Measurements from ENCODE around the gene HOMER1.
A peak's percentile ranks its signal among the peaks of the same experiment; 100 is the strongest.
"Not testable (repeated sequence)": the region's sequence is repeated elsewhere in the genome, so short reads cannot be mapped to it uniquely, and the experiment has no call there.

The HOMER1 gene

DNA sequence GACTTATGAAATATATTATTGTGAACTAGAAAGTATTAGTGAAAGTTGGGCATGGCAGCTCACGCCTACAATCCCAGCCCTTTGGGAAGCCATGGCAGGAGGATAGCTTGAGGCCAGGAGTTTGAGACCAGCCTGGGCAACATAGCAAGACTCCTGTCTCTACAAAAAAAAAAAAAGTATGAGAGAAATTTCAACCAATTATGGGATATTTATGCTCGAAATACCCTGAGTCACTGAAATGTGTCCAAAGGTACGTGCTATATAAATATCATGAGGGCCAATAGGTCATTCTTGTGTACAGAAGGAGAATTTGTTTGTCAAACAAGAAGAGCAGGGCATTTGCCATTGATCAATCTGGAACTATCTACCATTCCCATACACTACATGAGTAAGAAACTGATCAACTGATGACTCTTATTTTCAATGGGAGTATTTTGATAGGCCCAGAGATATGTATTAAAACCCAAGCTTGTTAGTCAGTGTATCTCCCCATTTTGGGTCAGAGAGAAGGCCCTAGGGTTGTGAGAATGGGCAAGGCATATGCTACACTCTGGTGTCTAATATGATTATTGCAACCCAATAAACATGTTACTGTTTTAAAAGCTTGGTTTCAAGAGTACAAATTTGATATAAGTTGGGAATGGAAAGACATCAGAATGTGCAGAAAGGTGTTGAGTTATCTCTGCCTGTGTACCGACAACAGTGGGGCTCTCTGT, 21.7 kb upstream of the HOMER1 start:
- Mint-ChIP-seq H3K27me3 (peaks cover 3% of the 10 kb centered on the region), H3K4me3 (no peak overlapping the region), H3K4me1 (ENCODE audit: low read depth) (no peaks in the 10 kb centered on the region), H3K27ac (no peak overlapping the region), H3K36me3 (ENCODE audit: low read depth) (no peaks in the 10 kb centered on the region), H3K9me3 (no peaks in the 10 kb centered on the region)
- DNase-seq: no peak

DNA sequence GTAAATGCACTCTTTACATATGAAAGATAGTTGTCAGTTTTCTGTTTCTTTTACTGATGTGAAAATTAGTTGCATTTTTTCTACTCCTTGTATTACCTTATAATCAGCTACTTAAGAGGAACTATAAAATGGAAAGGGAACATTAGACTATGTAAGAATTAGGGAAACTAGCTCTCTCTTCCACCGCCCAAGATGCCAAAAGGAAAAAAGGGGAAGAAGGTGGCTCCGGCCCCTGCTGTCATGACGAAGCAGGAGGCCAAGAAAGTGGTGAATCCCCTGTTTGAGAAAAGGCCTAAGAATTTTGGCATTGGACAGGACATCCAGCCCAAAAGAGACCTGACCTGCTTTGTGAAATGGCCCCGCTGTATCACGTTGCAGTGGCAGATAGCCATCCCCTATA, 15.2 kb upstream of the HOMER1 start:
- Mint-ChIP-seq H3K4me1 (ENCODE audit: low read depth) (peaks cover 4% of the 10 kb centered on the region), H3K36me3 (ENCODE audit: low read depth) (peaks cover 2% of the 10 kb centered on the region), H3K27me3 (peaks cover 10% of the 10 kb centered on the region), H3K9me3 (peaks cover 12% of the 10 kb centered on the region), H3K27ac (no peak overlapping the region), H3K4me3 (no peak overlapping the region)
- DNase-seq: no peak

GRCh38 chr5:79527431-79527830, 13.5 kb upstream of the HOMER1 start:
- Mint-ChIP-seq H3K27me3 (peaks cover 10% of the 10 kb centered on the region), H3K4me1 (ENCODE audit: low read depth) (peaks cover 4% of the 10 kb centered on the region), H3K9me3 (peaks cover 12% of the 10 kb centered on the region), H3K36me3 (ENCODE audit: low read depth) (peaks cover 2% of the 10 kb centered on the region), H3K4me3 (no peak overlapping the region), H3K27ac (no peak overlapping the region)
- DNase-seq: no peak

DNA sequence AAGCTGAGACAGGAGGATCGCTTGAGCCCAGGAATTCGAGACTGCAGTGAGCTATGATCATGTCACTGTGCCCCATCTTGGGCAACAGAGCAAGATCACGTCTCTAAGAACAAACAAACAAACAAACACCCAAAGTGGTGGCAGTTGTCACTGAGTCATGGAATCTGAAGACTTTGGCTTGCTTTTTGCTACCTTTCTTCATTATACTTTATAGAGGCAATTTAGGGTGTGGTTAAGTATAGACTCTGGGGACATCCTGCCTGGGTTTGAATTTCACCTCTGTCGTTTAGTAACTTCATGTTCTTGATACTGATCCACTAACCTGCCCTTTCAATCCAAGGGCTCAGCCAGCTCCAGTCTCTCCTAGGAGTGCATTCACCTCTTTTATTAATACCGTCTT, 13.0 kb upstream of the HOMER1 start:
- Mint-ChIP-seq H3K27me3 (peaks cover 10% of the 10 kb centered on the region), H3K4me1 (ENCODE audit: low read depth) (peaks cover 4% of the 10 kb centered on the region), H3K36me3 (ENCODE audit: low read depth) (peaks cover 2% of the 10 kb centered on the region), H3K9me3 (peaks cover 12% of the 10 kb centered on the region), H3K27ac (no peak overlapping the region), H3K4me3 (no peak overlapping the region)
- no peak for DNase-seq

DNA sequence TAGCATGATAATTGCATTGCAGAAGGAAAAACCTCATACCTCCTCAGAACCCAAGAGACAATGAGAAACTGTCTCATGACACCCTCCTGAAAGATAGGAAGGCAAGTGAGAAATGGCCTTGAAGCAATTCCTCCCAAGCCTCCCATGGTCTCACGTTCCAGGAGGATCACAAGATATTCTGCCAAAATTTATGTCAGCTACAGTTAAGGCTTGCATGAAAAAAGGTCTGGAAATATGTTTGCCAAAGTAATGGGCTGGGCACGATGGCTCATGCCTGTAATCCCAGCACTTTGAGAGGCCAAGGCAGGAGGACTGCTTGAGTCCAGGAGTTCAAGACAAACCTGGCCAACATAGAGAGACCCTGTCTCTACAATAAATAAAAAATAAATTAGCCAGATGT, 12.6 kb upstream of the HOMER1 start:
- DNase-seq: no peak
- no peak overlapping the region for H3K27ac Mint-ChIP-seq
- peaks cover 12% of the 10 kb centered on the region for H3K9me3 Mint-ChIP-seq
- H3K27me3 Mint-ChIP-seq: peaks cover 10% of the 10 kb centered on the region
- H3K4me3 Mint-ChIP-seq: no peak overlapping the region
- H3K4me1 Mint-ChIP-seq (ENCODE audit: low read depth): peaks cover 4% of the 10 kb centered on the region
- H3K36me3 Mint-ChIP-seq (ENCODE audit: low read depth): peaks cover 2% of the 10 kb centered on the region

DNA sequence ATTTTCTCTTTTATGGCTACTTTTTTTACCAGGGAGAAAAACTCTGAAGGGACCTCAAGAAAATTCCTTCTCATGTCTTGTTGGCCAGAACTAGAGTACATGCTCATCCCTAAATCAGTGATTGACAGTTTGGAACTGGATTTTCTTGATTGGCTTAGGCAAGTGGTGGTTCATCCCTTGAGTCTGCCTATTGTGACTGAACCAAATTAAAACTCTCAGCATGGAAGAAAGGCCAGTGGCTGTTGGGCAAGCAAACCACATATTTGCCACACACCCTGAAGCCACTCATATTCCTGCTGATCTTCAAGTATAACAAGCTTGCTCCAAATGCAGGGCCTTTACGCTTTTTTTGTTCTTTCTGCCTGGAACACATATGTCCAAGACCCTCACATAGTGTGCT, 7.2 kb upstream of the HOMER1 start:
- H3K27me3 Mint-ChIP-seq: peaks cover under 1% of the 10 kb centered on the region
- H3K4me1 Mint-ChIP-seq (ENCODE audit: low read depth): peaks cover 11% of the 10 kb centered on the region
- no peak overlapping the region for H3K27ac Mint-ChIP-seq
- no peak for DNase-seq
- H3K4me3 Mint-ChIP-seq: no peak overlapping the region
- H3K9me3 Mint-ChIP-seq: peaks cover 10% of the 10 kb centered on the region
- no peaks in the 10 kb centered on the region for H3K36me3 Mint-ChIP-seq (ENCODE audit: low read depth)

DNA sequence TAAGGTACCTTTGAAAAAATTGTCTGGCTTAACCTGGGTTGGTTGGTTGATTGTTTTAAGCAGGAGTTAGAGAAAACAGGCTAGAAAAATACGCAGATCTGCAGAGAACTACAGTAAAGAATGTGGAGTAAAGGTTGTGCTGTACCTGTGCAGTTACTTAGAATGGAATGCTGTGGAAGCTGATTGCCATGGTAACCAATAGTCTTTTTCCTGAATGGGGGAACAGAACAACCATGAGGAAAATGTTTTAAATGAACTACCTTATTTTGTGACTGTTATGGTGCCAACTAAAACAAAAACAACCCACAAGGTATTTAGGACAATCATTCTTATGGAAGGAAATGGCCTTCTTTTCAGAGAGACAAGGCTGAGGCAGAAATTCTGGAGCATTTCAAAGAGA, 4.8 kb upstream of the HOMER1 start:
- H3K4me1 Mint-ChIP-seq (ENCODE audit: low read depth): peaks cover 16% of the 10 kb centered on the region
- H3K9me3 Mint-ChIP-seq: no peaks in the 10 kb centered on the region
- H3K27ac Mint-ChIP-seq: no peak overlapping the region
- no peak overlapping the region for H3K4me3 Mint-ChIP-seq
- no peaks in the 10 kb centered on the region for H3K27me3 Mint-ChIP-seq
- DNase-seq: no peak
- peaks cover 3% of the 10 kb centered on the region for H3K36me3 Mint-ChIP-seq (ENCODE audit: low read depth)

DNA sequence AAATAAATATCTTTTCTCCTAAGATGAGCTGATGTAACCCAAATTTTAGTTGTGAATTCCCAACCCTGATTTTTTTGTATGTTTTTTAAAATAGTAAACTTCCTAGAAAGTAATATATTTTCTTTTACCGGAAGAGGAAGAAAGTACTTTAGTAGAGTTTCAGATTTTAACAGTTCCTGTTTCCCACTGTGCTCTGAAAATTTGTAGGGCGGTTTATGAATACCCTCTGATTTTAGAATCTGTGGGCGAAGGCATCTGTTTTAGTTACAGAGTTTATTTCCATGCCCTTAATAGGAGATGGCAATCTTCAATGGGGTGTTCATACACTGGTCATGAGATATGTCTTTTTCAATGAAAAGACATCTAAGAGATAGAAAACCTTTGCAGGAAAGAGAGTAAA, 3.7 kb upstream of the HOMER1 start:
- H3K27ac Mint-ChIP-seq: no peak overlapping the region
- peaks cover 23% of the 10 kb centered on the region for H3K4me1 Mint-ChIP-seq (ENCODE audit: low read depth)
- H3K9me3 Mint-ChIP-seq: no peaks in the 10 kb centered on the region
- H3K27me3 Mint-ChIP-seq: peaks cover 6% of the 10 kb centered on the region
- peaks cover 3% of the 10 kb centered on the region for H3K36me3 Mint-ChIP-seq (ENCODE audit: low read depth)
- H3K4me3 Mint-ChIP-seq: no peak overlapping the region
- no peak for DNase-seq

GRCh38 chr5:79516986-79517385, 3.1 kb upstream of the HOMER1 start:
- H3K9me3 Mint-ChIP-seq: no peaks in the 10 kb centered on the region
- peaks cover 3% of the 10 kb centered on the region for H3K36me3 Mint-ChIP-seq (ENCODE audit: low read depth)
- no peak overlapping the region for H3K4me3 Mint-ChIP-seq
- peaks cover 12% of the 10 kb centered on the region for H3K27me3 Mint-ChIP-seq
- peaks cover 29% of the 10 kb centered on the region for H3K4me1 Mint-ChIP-seq (ENCODE audit: low read depth)
- H3K27ac Mint-ChIP-seq: no peak overlapping the region
- no peak for DNase-seq

GRCh38 chr5:79516331-79516730, 2.4 kb upstream of the HOMER1 start:
- Mint-ChIP-seq H3K27me3 (peaks cover 19% of the 10 kb centered on the region), H3K4me1 (ENCODE audit: low read depth) (peaks cover 35% of the 10 kb centered on the region)
- not testable (repeated sequence) for H3K4me3 Mint-ChIP-seq; H3K9me3 Mint-ChIP-seq; H3K36me3 Mint-ChIP-seq (ENCODE audit: low read depth); DNase-seq; H3K27ac Mint-ChIP-seq

DNA sequence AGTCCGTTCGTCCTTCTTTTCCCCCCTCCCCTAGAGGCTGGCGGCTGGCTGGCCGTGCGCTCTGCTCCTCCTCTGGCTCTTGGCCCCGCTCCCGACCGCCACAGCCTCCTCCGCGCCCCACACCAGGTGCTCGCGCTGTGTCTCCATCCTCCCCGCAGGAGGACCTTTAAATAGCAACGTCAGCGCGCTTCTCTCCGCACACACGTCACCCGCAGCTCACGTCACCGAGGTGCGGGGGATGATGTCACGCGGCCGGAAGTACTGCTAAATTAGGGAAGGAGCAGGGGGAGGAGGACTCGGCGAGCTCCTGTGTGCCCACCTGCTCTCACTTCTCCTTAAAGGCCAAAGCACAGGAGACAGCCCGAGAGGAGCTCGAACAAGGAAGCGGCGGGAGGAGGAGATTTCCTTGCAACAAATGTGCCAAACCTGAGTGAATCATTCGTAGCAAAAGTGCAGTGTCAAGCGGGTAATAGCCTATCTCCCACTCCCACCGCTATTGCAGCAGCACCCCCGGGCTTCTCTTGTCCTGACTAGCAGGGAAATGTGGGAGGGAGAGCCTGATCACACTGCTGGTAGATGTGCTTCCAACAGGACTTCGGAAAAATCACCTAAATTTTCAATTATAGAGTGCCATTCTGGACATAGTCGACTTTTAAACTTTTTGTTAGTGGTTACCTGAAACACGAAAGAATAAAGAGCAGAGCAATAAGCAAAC, 614 bp upstream of the HOMER1 start:
- H3K4me1 Mint-ChIP-seq (ENCODE audit: low read depth): peaks cover 49% of the 10 kb centered on the region
- peak overlapping the region; percentile 88 for H3K4me3 Mint-ChIP-seq
- H3K9me3 Mint-ChIP-seq: no peaks in the 10 kb centered on the region
- peak; percentile 95 for DNase-seq
- peaks cover 6% of the 10 kb centered on the region for H3K36me3 Mint-ChIP-seq (ENCODE audit: low read depth)
- peaks cover 32% of the 10 kb centered on the region for H3K27me3 Mint-ChIP-seq
- peak overlapping the region; percentile 98 for H3K27ac Mint-ChIP-seq

DNA sequence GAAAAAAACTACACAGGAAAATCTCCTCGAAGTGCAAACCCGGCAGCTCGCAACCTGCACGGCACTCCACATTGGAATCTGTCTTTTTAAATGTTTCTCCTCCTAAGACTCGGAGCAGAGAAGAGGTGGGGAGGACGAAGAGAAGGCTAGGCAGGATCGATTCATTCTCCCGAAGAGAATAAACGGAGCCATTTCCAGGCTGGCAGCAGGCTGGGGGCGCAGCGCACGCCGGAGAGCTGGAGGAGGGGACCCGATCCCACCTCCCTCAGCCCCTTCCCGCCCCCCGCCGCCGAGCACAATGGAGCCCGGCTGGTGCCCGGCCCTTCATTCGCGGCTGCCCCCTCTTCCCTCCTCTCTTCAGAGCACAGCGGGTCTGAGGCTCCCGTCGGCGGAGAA, 628 bp downstream of the HOMER1 start:
- Mint-ChIP-seq H3K4me3 (peak overlapping the region; percentile 88), H3K27me3 (peaks cover 39% of the 10 kb centered on the region), H3K36me3 (ENCODE audit: low read depth) (peaks cover 6% of the 10 kb centered on the region), H3K9me3 (no peaks in the 10 kb centered on the region), H3K27ac (peak overlapping the region; percentile 55), H3K4me1 (ENCODE audit: low read depth) (peaks cover 61% of the 10 kb centered on the region)
- DNase-seq: no peak

- H3K9me3 Mint-ChIP-seq: no peaks in the 10 kb centered on the region
- peaks cover 6% of the 10 kb centered on the region for H3K36me3 Mint-ChIP-seq (ENCODE audit: low read depth)
- no peak for DNase-seq
- H3K4me3 Mint-ChIP-seq: peak overlapping the region; percentile 88
- H3K27ac Mint-ChIP-seq: peak overlapping the region; percentile 55
- H3K27me3 Mint-ChIP-seq: peaks cover 42% of the 10 kb centered on the region
- H3K4me1 Mint-ChIP-seq (ENCODE audit: low read depth): peaks cover 64% of the 10 kb centered on the region
Observed at GRCh38 chr5:79512471-79513307, 1.2 kb downstream of the HOMER1 start.

DNA sequence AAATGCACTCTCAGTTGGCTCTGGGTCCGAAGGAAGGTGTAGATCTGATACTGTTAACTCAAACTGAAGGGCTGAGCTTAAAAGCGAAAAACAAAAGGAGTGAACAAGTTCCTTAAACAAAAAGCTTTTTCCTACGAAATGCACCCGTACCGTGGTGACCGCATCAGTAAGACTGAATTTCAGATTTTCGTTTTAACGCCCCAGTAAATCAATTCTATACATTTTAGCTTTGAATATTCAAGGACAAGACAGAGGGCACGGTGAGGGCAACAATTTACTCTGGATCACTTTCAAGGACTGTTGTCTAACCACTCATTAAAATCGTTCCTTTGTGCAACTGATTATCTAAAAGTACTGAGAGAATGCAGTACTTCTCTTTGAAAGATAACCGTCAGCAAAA, 1.9 kb downstream of the HOMER1 start:
- H3K27ac Mint-ChIP-seq: no peak overlapping the region
- no peak for DNase-seq
- H3K36me3 Mint-ChIP-seq (ENCODE audit: low read depth): peaks cover 6% of the 10 kb centered on the region
- peak overlapping the region; percentile 88 for H3K4me3 Mint-ChIP-seq
- H3K9me3 Mint-ChIP-seq: no peaks in the 10 kb centered on the region
- H3K4me1 Mint-ChIP-seq (ENCODE audit: low read depth): peaks cover 64% of the 10 kb centered on the region
- peaks cover 45% of the 10 kb centered on the region for H3K27me3 Mint-ChIP-seq

GRCh38 chr5:79510638-79511037, 3.3 kb downstream of the HOMER1 start:
- peaks cover 6% of the 10 kb centered on the region for H3K36me3 Mint-ChIP-seq (ENCODE audit: low read depth)
- no peaks in the 10 kb centered on the region for H3K9me3 Mint-ChIP-seq
- H3K4me3 Mint-ChIP-seq: peak overlapping the region; percentile 88
- H3K27me3 Mint-ChIP-seq: peaks cover 45% of the 10 kb centered on the region
- peaks cover 62% of the 10 kb centered on the region for H3K4me1 Mint-ChIP-seq (ENCODE audit: low read depth)
- no peak for DNase-seq
- no peak overlapping the region for H3K27ac Mint-ChIP-seq
